WTC11 (cell line): ENCODE data around the gene TMEM178B. TPM values are rescaled to one million over a fixed set of nuclear protein-coding genes. Genes with fewer than 3 reads are reported as not detected.

Source experiments
- ATAC-seq: fragments of 200-7000 bp; cut with Tn5 transposase; 2 replicates; pipeline ENCODE4 v1.10.0; 2021; ENCODE audit warnings: mild to moderate bottlenecking, moderate library complexity
- CTCF ChIA-PET: fragments of 300-600 bp; sonication (Branson Sonifier 250); formaldehyde crosslinking; loops from one replicate; lab custom pipeline; 2021; ENCODE audit warnings: antibody characterized with exemption; lab: Charles Lee
- POLR2A ChIA-PET: fragments of 350-600 bp; sonication (Branson Sonifier 250); formaldehyde crosslinking; loops from one replicate; lab custom pipeline; 2021; ENCODE audit warnings: antibody characterized with exemption; lab: Charles Lee
- DNase-seq: peaks from one replicate; pipeline ENCODE4 v3.0.0; 2021; ENCODE audit warnings: low spot score
- H3K27ac Mint-ChIP-seq: 2 replicates; pipeline ENCODE4 v1.8.0; 2021; ENCODE audit warnings: mixed read lengths
- H3K27me3 Mint-ChIP-seq: 2 replicates; pipeline ENCODE4 v1.8.0; 2021; ENCODE audit warnings: low read depth, mild to moderate bottlenecking, moderate library complexity, mixed read lengths
- H3K36me3 Mint-ChIP-seq: 2 replicates; pipeline ENCODE4 v1.8.0; 2021; ENCODE audit warnings: mixed read lengths
- H3K4me1 Mint-ChIP-seq: 2 replicates; pipeline ENCODE4 v1.8.0; 2022; ENCODE audit warnings: mixed read lengths
- H3K4me3 Mint-ChIP-seq: 2 replicates; pipeline ENCODE4 v1.8.0; 2021; ENCODE audit warnings: mild to moderate bottlenecking, moderate library complexity, mixed read lengths
- H3K9me3 Mint-ChIP-seq: 2 replicates; pipeline ENCODE4 v1.8.0; 2021; ENCODE audit warnings: mixed read lengths
- ATF2 ChIP-seq: sonication (generic); formaldehyde crosslinking; IDR thresholded peaks from 2 replicates; pipeline ENCODE4 v1.8.1; 2022; ENCODE audit warnings: low read depth, missing genetic modification reagents, borderline replicate concordance
- CDX4 ChIP-seq: fragments of 250-450 bp; sonication (Bioruptor Pico); IDR thresholded peaks from 2 replicates; pipeline ENCODE4 v1.9.0; 2021; ENCODE audit warnings: moderate library complexity, mild to moderate bottlenecking, inconsistent platforms, borderline replicate concordance
- E2F5 ChIP-seq: sonication (generic); formaldehyde crosslinking; IDR thresholded peaks from 2 replicates; pipeline ENCODE4 v1.8.1; 2022; ENCODE audit warnings: mild to moderate bottlenecking, moderate library complexity, missing genetic modification reagents
- ELF4 ChIP-seq: sonication (generic); formaldehyde crosslinking; IDR thresholded peaks from 2 replicates; pipeline ENCODE4 v1.8.1; 2022; ENCODE audit warnings: low read depth, mild to moderate bottlenecking, moderate library complexity, missing genetic modification reagents
- GABPB1 ChIP-seq: sonication (generic); formaldehyde crosslinking; IDR thresholded peaks from 2 replicates; pipeline ENCODE4 v1.8.1; 2023; ENCODE audit warnings: mild to moderate bottlenecking, missing genetic modification reagents
- HMGA2 ChIP-seq: fragments of 250-450 bp; sonication (Bioruptor Pico); IDR thresholded peaks from 2 replicates; pipeline ENCODE4 v1.4.0; 2021; ENCODE audit warnings: mild to moderate bottlenecking, moderate library complexity
- MAX ChIP-seq: sonication (generic); formaldehyde crosslinking; IDR thresholded peaks from 2 replicates; pipeline ENCODE4 v1.8.0; 2022; ENCODE audit warnings: mild to moderate bottlenecking, missing genetic modification reagents
- MXD4 ChIP-seq: fragments of 250-450 bp; sonication (Bioruptor Pico); IDR thresholded peaks from 2 replicates; pipeline ENCODE4 v1.8.0; 2021; ENCODE audit warnings: mild to moderate bottlenecking, moderate library complexity, borderline replicate concordance
- NFYB ChIP-seq: sonication (generic); formaldehyde crosslinking; conservative IDR thresholded peaks from 2 replicates; pipeline ENCODE4 v1.8.0; 2022; ENCODE audit warnings: low read depth, missing genetic modification reagents
- SMAD4 ChIP-seq: sonication (generic); formaldehyde crosslinking; IDR thresholded peaks from 2 replicates; pipeline ENCODE4 v1.8.0; 2022; ENCODE audit warnings: mild to moderate bottlenecking, missing genetic modification reagents
- TEAD4 ChIP-seq: sonication (generic); formaldehyde crosslinking; IDR thresholded peaks from 2 replicates; pipeline ENCODE4 v1.8.0; 2022; ENCODE audit warnings: mild to moderate bottlenecking, missing genetic modification reagents
- ZBTB21 ChIP-seq: sonication (generic); formaldehyde crosslinking; IDR thresholded peaks from 2 replicates; pipeline ENCODE4 v1.8.1; 2023; ENCODE audit warnings: mild to moderate bottlenecking, missing genetic modification reagents, borderline replicate concordance
- ZNF121 ChIP-seq: sonication (generic); formaldehyde crosslinking; IDR thresholded peaks from 2 replicates; pipeline ENCODE4 v1.8.0; 2023; ENCODE audit warnings: missing genetic modification reagents
- ZNF416 ChIP-seq: fragments of 250-450 bp; sonication (Bioruptor Pico); IDR thresholded peaks from 2 replicates; pipeline ENCODE4 v1.9.0; 2021; ENCODE audit warnings: mild to moderate bottlenecking, inconsistent platforms
- ZNF423 ChIP-seq: fragments of 250-450 bp; sonication (Bioruptor Pico); IDR thresholded peaks from 2 replicates; pipeline ENCODE4 v2.1.2; 2022; ENCODE audit warnings: mild to moderate bottlenecking, moderate library complexity
- ZNF425 ChIP-seq: fragments of 250-450 bp; sonication (Bioruptor Pico); conservative IDR thresholded peaks from 2 replicates; pipeline ENCODE4 v1.9.0; 2021; ENCODE audit warnings: mild to moderate bottlenecking
- ZNF532 ChIP-seq: fragments of 250-450 bp; sonication (Bioruptor Pico); IDR thresholded peaks from 2 replicates; pipeline ENCODE4 v1.9.0; 2021; ENCODE audit warnings: mild to moderate bottlenecking, borderline replicate concordance
- ZNF671 ChIP-seq: fragments of 250-450 bp; sonication (Bioruptor Pico); IDR thresholded peaks from 2 replicates; pipeline ENCODE4 v1.8.0; 2021; ENCODE audit warnings: mild to moderate bottlenecking
- ZSCAN18 ChIP-seq: fragments of 250-450 bp; sonication (Bioruptor Pico); IDR thresholded peaks from 2 replicates; pipeline ENCODE4 v2.1.2; 2022; ENCODE audit warnings: mild to moderate bottlenecking, moderate library complexity
- total RNA-seq: library from RNA; stranded (reverse); gene quantifications from 3 replicates; pipeline ENCODE4 v1.2.3, GENCODE V29; 2021

Gene TMEM178B
- total RNA-seq, 1 experiment from 2014 or later: 20.4 TPM

GRCh38 chr7:141213226-141213625 lies 139.4 kb downstream of the TMEM178B start:
- POLR2A ChIA-PET: no interaction called here

GRCh38 chr7:141217938-141218337 lies 144.1 kb downstream of the TMEM178B start:
- ATAC-seq: peak; percentile 31; the same call in 1 of the 2 replicates
- no peak for DNase-seq
- peaks cover 60% of the 10 kb centered on the region for H3K4me1 Mint-ChIP-seq
- no peak for TF ChIP-seq HMGA2 (CRISPR knock-in tag)
- no peak for TF ChIP-seq ATF2 (CRISPR knock-in tag)
- TF ChIP-seq ZNF532 (CRISPR knock-in tag): no peak
- no peak for TF ChIP-seq ZBTB21 (CRISPR knock-in tag)
- ChIA-PET POLR2A (interaction anchor here (0.6 kb wide), 1 partner anchor 21 kb away, joined by 3 read pairs; no protein-coding TSS in a partner anchor), CTCF (interaction anchor here (0.7 to 1.3 kb wide), 4 partner anchors 17 to 432 kb away, joined by 3 to 4 read pairs (median 3); partner anchors contain the start of gene MRPS33)
- no peaks in the 10 kb centered on the region for H3K36me3 Mint-ChIP-seq
- H3K27ac Mint-ChIP-seq: peak overlapping the region; percentile 64; the same call in 1 of the 2 replicates
- no peaks in the 10 kb centered on the region for H3K9me3 Mint-ChIP-seq
- no peaks in the 10 kb centered on the region for H3K27me3 Mint-ChIP-seq
- no peak overlapping the region for H3K4me3 Mint-ChIP-seq

More at GRCh38 chr7:141213226-141213625, 139.4 kb downstream of the TMEM178B start:
- ATAC-seq: no peak
- peaks cover 80% of the 10 kb centered on the region for H3K4me1 Mint-ChIP-seq
- no peak for TF ChIP-seq MAX (CRISPR knock-in tag)
- TF ChIP-seq, all 79 proteins: peak for 0
- no peak for DNase-seq
- Mint-ChIP-seq H3K27ac (peak overlapping the region; percentile 28; the same call in 1 of the 2 replicates), H3K9me3 (no peaks in the 10 kb centered on the region), H3K27me3 (no peaks in the 10 kb centered on the region), H3K4me3 (no peak overlapping the region), H3K36me3 (peaks cover 7% of the 10 kb centered on the region; the same call in 1 of the 2 replicates)
- CTCF ChIA-PET: interaction anchor here (2.6 kb wide), 1 partner anchor 141 kb away, joined by 8 read pairs; no protein-coding TSS in a partner anchor

- Mint-ChIP-seq H3K27me3 (no peaks in the 10 kb centered on the region), H3K36me3 (no peaks in the 10 kb centered on the region), H3K27ac (no peak overlapping the region), H3K4me3 (no peak overlapping the region), H3K4me1 (peaks cover 50% of the 10 kb centered on the region), H3K9me3 (no peaks in the 10 kb centered on the region)
- no peak for DNase-seq
- no peak for ATAC-seq
- ChIA-PET CTCF (interaction anchor here (1.2 to 3.1 kb wide), 3 partner anchors 13 to 208 kb away, joined by 3 to 13 read pairs (median 8); no protein-coding TSS in a partner anchor), POLR2A (no interaction called here)
- TF ChIP-seq ZNF671 (CRISPR knock-in tag) (no peak), ELF4 (CRISPR knock-in tag) (no peak), SMAD4 (CRISPR knock-in tag) (no peak), ZNF425 (CRISPR knock-in tag) (no peak), GABPB1 (CRISPR knock-in tag) (no peak), HMGA2 (CRISPR knock-in tag) (no peak), CDX4 (CRISPR knock-in tag) (no peak), ZSCAN18 (no peak), ZNF121 (CRISPR knock-in tag) (no peak), MXD4 (CRISPR knock-in tag) (no peak), ZNF423 (CRISPR knock-in tag) (no peak), ZBTB21 (CRISPR knock-in tag) (no peak), NFYB (CRISPR knock-in tag) (no peak), ZNF416 (no peak), E2F5 (no peak), TEAD4 (CRISPR knock-in tag) (no peak)
Measured at GRCh38 chr7:141218941-141219340, 145.1 kb downstream of the TMEM178B start.
